HCT116 (cell line): ENCODE measurements around the gene DHRS7B. TPM values are rescaled to one million over a fixed set of nuclear protein-coding genes. Genes with fewer than 3 reads are reported as not detected.

Source experiments
- ATAC-seq: fragments of 200-7000 bp; cut with Tn5 transposase; 2 replicates; pipeline ENCODE4 v1.9.1; 2020; ENCODE audit warnings: mild to moderate bottlenecking, moderate library complexity
- BruUV-seq: library from RNA; stranded (reverse); fragments of 400-500 nt; replicated peaks from 2 replicates; lab custom pipeline; 2021; lab: Mats Ljungman, UMichigan
- CTCF ChIA-PET: fragments of 300-600 bp; sonication (Branson Sonifier 250); formaldehyde crosslinking; loops from one replicate; lab custom pipeline; 2021; ENCODE audit warnings: antibody characterized with exemption; lab: Charles Lee
- POLR2A ChIA-PET: fragments of 300-600, 350-600 bp; sonication (Branson Sonifier 250); formaldehyde crosslinking; loops from one replicate; lab custom pipeline; 2021; ENCODE audit warnings: antibody characterized with exemption; lab: Charles Lee
- RAD21 ChIA-PET, 2 experiments: fragments of 300-600 bp; sonication (Branson Sonifier 250); formaldehyde crosslinking; loops; one replicate each; lab custom pipeline; 2023; ENCODE audit warnings: low total read pairs in 2 of 2; ENCODE audit not compliant: uncharacterized antibody in 2 of 2, unreplicated experiment in 2 of 2, low non-redundant PET in 1 of 2; lab: Charles Lee
- DNase-seq: peaks from one replicate; pipeline ENCODE4 v3.0.0-alpha.2; 2010; ENCODE audit warnings: low read depth, low spot score
- H2AFZ ChIP-seq: fragments of 200-600 bp; shearing (Covaris generic), sonication (generic); 2 replicates; pipeline ENCODE4 v1.6.1; 2017; ENCODE audit warnings: low read depth, mixed run types, mixed read lengths, antibody characterized with exemption, low read length; ENCODE audit not compliant: poor library complexity, severe bottlenecking
- H3K27ac ChIP-seq: 2 replicates; pipeline ENCODE4 v1.5.1; 2012; ENCODE audit warnings: low read depth, low read length
- H3K27me3 ChIP-seq: fragments of 200-600 bp; sonication (generic); 2 replicates; pipeline ENCODE4 v1.6.1; 2016; ENCODE audit warnings: mixed run types, low read length, mixed read lengths; ENCODE audit not compliant: insufficient read depth
- H3K36me3 ChIP-seq, 2 experiments: fragments of 200-500 bp in 1 of 2; fragments of 200-600 bp in 1 of 2; sonication (Bioruptor generic) in 1 of 2; sonication (generic) in 1 of 2; 2 replicates each; pipeline versions ENCODE4 v1.5.1 to v1.6.1; 2014 to 2016; ENCODE audit warnings: low read length in 2 of 2, inconsistent platforms in 1 of 2, mixed read lengths in 1 of 2, mixed run types in 1 of 2; ENCODE audit not compliant: insufficient read depth in 2 of 2, control insufficient read depth in 1 of 2
- H3K4me1 ChIP-seq, 2 experiments: fragments of 200-600 bp in 1 of 2; sonication (generic) in 1 of 2; 2 replicates each; pipeline versions ENCODE4 v1.5.1 to v1.6.1; 2012 to 2017; ENCODE audit warnings: low read length in 2 of 2, inconsistent platforms in 1 of 2, mild to moderate bottlenecking in 1 of 2, mixed read lengths in 1 of 2, mixed run types in 1 of 2, moderate library complexity in 1 of 2; ENCODE audit not compliant: insufficient read depth in 2 of 2, control insufficient read depth in 1 of 2
- H3K4me2 ChIP-seq: fragments of 200-600 bp; sonication (generic); 2 replicates; pipeline ENCODE4 v1.6.1; 2017; ENCODE audit warnings: mixed run types, low read length, mixed read lengths
- H3K4me3 ChIP-seq, 2 experiments: fragments of 200-600 bp in 1 of 2; sonication (generic) in 1 of 2; replicated peaks in 1 of 2; 2 replicates each; pipeline ENCODE4 v1.5.1; 2011 to 2016; ENCODE audit warnings: low read length in 2 of 2, control low read depth in 1 of 2, low read depth in 1 of 2, mild to moderate bottlenecking in 1 of 2, mixed read lengths in 1 of 2, mixed run types in 1 of 2
- H3K79me2 ChIP-seq: fragments of 200-600 bp; sonication (generic); 2 replicates; pipeline ENCODE4 v1.6.1; 2017; ENCODE audit warnings: mild to moderate bottlenecking, mixed run types, low read length, moderate library complexity, mixed read lengths; ENCODE audit not compliant: insufficient read depth
- H3K9ac ChIP-seq: fragments of 200-600 bp; sonication (generic); 2 replicates; pipeline ENCODE4 v1.6.1; 2016; ENCODE audit warnings: low read length, mixed read lengths
- H3K9me2 ChIP-seq: fragments of 200-600 bp; sonication (generic), shearing (Covaris generic); 2 replicates; pipeline ENCODE4 v1.6.1; 2017; ENCODE audit warnings: mixed run types, mild to moderate bottlenecking, moderate library complexity; ENCODE audit not compliant: insufficient read depth
- H3K9me3 ChIP-seq, 2 experiments: fragments of 200-500 bp in 1 of 2; fragments of 200-600 bp in 1 of 2; sonication (Bioruptor generic) in 1 of 2; sonication (generic) in 1 of 2; 2 replicates each; pipeline ENCODE4 v1.6.1; 2014 to 2017; ENCODE audit warnings: low read length in 2 of 2, mixed read lengths in 2 of 2, inconsistent platforms in 1 of 2, low read depth in 1 of 2, mild to moderate bottlenecking in 1 of 2, mixed run types in 1 of 2, moderate library complexity in 1 of 2; ENCODE audit not compliant: control insufficient read depth in 1 of 2, insufficient read depth in 1 of 2
- H4K20me1 ChIP-seq: fragments of 200-600 bp; sonication (generic), shearing (Covaris generic); 2 replicates; pipeline ENCODE4 v1.6.1; 2017; ENCODE audit warnings: mixed run types, mild to moderate bottlenecking, moderate library complexity; ENCODE audit not compliant: insufficient read depth
- ATF3 ChIP-seq: IDR thresholded peaks from 2 replicates; pipeline ENCODE4 v1.6.1; 2012
- EGR1 ChIP-seq: IDR thresholded peaks from 2 replicates; pipeline ENCODE4 v1.6.1; 2012; ENCODE audit warnings: low read depth
- EZH2 ChIP-seq: fragments of 200-600 bp; sonication (generic); IDR thresholded peaks from 2 replicates; pipeline ENCODE4 v1.6.1; 2017; ENCODE audit warnings: antibody characterized with exemption, mixed run types
- EZH2phosphoT487 ChIP-seq: fragments of 200-600 bp; IDR thresholded peaks from 2 replicates; pipeline ENCODE4 v1.6.1; 2018; ENCODE audit warnings: antibody characterized with exemption, borderline replicate concordance
- JUND ChIP-seq: IDR thresholded peaks from 2 replicates; pipeline ENCODE4 v1.6.1; 2012
- MAX ChIP-seq: IDR thresholded peaks from 2 replicates; pipeline ENCODE4 v1.6.1; 2012
- POLR2A ChIP-seq: IDR thresholded peaks from 2 replicates; pipeline ENCODE4 v1.7.0; 2011; ENCODE audit warnings: borderline replicate concordance; ENCODE audit not compliant: insufficient read depth, insufficient read length; ENCODE audit errors: extremely low read depth
- POLR2AphosphoS5 ChIP-seq: IDR thresholded peaks from 2 replicates; pipeline ENCODE4 v1.6.1; 2011; ENCODE audit warnings: mild to moderate bottlenecking, low read depth, low read length, moderate library complexity
- RAD21 ChIP-seq: IDR thresholded peaks from 2 replicates; pipeline ENCODE4 v1.6.1; 2012; ENCODE audit warnings: low read depth, mild to moderate bottlenecking
- YY1 ChIP-seq: IDR thresholded peaks from 2 replicates; pipeline ENCODE4 v1.6.1; 2011; ENCODE audit warnings: low read length, low read depth, moderate library complexity, mild to moderate bottlenecking; ENCODE audit not compliant: insufficient replicate concordance; ENCODE audit errors: extremely low read depth
- intact Hi-C: fragments of 100-400 bp; cut with micrococcal nuclease; formaldehyde crosslinking; loops from 2 replicates; pipeline ENCODE4 v1.10.0; 2022
- total RNA-seq: library from RNA; stranded (reverse); gene quantifications from one replicate; pipeline ENCODE4 v1.2.1, GENCODE V29; 2021; ENCODE audit not compliant: unreplicated experiment

DHRS7B gene
- total RNA-seq, 1 experiment from 2014 or later, result 19.6 TPM

- Histone ChIP-seq H3K36me3 (no peaks in the 10 kb centered on the region), H3K4me1 (peaks cover 0 to 5% of the 10 kb centered on the region in 2 experiments; a peak in 1 of 4 replicates), H3K9ac (no peak overlapping the region), H3K9me2 (no peaks in the 10 kb centered on the region), H3K79me2 (no peaks in the 10 kb centered on the region), H3K9me3 (no peaks in the 10 kb centered on the region), H4K20me1 (no peaks in the 10 kb centered on the region), H3K4me3 (no peak overlapping the region), H3K27ac (no peak overlapping the region), H2AFZ (no peak overlapping the region), H3K4me2 (no peak overlapping the region), H3K27me3 (no peaks in the 10 kb centered on the region)
- CTCF ChIA-PET, result interaction anchor here (1.2 kb wide), 1 partner anchor 9 kb away, joined by 5 read pairs; no protein-coding TSS in a partner anchor
- TF ChIP-seq ATF3 (no peak), POLR2AphosphoS5 (no peak), POLR2A (no peak), EGR1 (no peak), JUND (no peak), EZH2 (no peak), RAD21 (no peak), EZH2phosphoT487 (no peak), MAX (no peak), YY1 (no peak)
- DNase-seq (no peak), ATAC-seq (no peak)
- no TSS peak for BruUV-seq
- intact Hi-C loops, result no loop called here
- POLR2A ChIA-PET, result no interaction called here
- RAD21 ChIA-PET, result no interaction called here
These were observed 35.7 kb upstream of the DHRS7B start for GRCh38 chr17:21090902-21091618.

GRCh38 chr17:21094298-21094704 lies 32.5 kb upstream of the DHRS7B start:
- intact Hi-C loops, result no loop called here

More at GRCh38 chr17:21094298-21094704, 32.5 kb upstream of the DHRS7B start:
- CTCF ChIA-PET, result no interaction called here
- Histone ChIP-seq H3K9me2 (no peaks in the 10 kb centered on the region), H4K20me1 (no peaks in the 10 kb centered on the region), H3K4me2 (no peak overlapping the region), H3K9ac (no peak overlapping the region), H3K27me3 (no peaks in the 10 kb centered on the region), H3K27ac (no peak overlapping the region), H3K79me2 (no peaks in the 10 kb centered on the region), H3K9me3 (no peaks in the 10 kb centered on the region), H3K36me3 (no peaks in the 10 kb centered on the region)
- RAD21 ChIA-PET, result no interaction called here
- BruUV-seq, result no TSS peak
- POLR2A ChIA-PET, result no interaction called here
- TF ChIP-seq EZH2phosphoT487, result no peak
- TF ChIP-seq EZH2, result no peak
- TF ChIP-seq, all 23 proteins: peak for 0
- DNase-seq (no peak), ATAC-seq (no peak)
- Histone ChIP-seq H3K4me3 (no peak overlapping the region), H3K4me1 (peaks cover 0 to 12% of the 10 kb centered on the region in 2 experiments; a peak in 2 of 4 replicates), H2AFZ (no peak overlapping the region)
